Prostate gland (tissue), 2 donors: ENCODE data around the gene MNT.
"Not testable (repeated sequence)": the region's sequence is repeated elsewhere in the genome, so short reads cannot be mapped to it uniquely, and the experiment has no call there.

ENCODE experiments used
- POLR2A ChIP-seq: fragments of 450-650 bp; IDR thresholded peaks from one replicate; pipeline ENCODE4 v1.6.1; 2016; ENCODE audit warnings: antibody characterized with exemption, mild to moderate bottlenecking
- POLR2AphosphoS5 ChIP-seq: sonication (generic); formaldehyde crosslinking; IDR thresholded peaks from one replicate; pipeline ENCODE4 v1.6.1; 2017; ENCODE audit warnings: antibody characterized with exemption
- TF ChIP-seq, protein P1 (sequence below), 4 experiments: fragments of 200-600 bp in 2 of 4; fragments of 450-650 bp in 2 of 4; sonication (generic) in 2 of 4; IDR thresholded peaks; 1 replicate in 3 of 4; 2 replicates in 1 of 4; pipeline ENCODE4 v1.5.1; 2016 to 2019; ENCODE audit warnings: antibody characterized with exemption in 4 of 4, mild to moderate bottlenecking in 2 of 4, moderate library complexity in 2 of 4

DNA sequence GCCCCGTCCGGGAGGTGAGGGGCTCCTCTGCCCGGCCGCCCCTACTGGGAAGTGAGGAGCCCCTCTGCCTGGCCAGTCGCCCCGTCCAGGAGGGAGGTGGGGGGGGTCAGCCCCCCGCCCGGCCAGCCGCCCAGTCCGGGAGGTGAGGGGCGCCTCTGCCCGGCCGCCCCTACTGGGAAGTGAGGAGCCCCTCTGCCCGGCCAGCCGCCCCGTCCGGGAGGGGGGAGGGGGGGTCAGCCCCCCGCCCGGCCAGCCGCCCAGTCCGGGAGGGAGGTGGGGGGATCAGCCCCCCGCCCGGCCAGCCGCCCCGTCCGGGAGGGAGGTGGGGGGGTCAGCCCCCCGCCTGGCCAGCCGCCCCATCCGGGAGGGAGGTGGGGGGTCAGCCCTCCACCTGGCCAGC, 46.6 kb upstream of the MNT start:
- TF ChIP-seq, protein P1, sequence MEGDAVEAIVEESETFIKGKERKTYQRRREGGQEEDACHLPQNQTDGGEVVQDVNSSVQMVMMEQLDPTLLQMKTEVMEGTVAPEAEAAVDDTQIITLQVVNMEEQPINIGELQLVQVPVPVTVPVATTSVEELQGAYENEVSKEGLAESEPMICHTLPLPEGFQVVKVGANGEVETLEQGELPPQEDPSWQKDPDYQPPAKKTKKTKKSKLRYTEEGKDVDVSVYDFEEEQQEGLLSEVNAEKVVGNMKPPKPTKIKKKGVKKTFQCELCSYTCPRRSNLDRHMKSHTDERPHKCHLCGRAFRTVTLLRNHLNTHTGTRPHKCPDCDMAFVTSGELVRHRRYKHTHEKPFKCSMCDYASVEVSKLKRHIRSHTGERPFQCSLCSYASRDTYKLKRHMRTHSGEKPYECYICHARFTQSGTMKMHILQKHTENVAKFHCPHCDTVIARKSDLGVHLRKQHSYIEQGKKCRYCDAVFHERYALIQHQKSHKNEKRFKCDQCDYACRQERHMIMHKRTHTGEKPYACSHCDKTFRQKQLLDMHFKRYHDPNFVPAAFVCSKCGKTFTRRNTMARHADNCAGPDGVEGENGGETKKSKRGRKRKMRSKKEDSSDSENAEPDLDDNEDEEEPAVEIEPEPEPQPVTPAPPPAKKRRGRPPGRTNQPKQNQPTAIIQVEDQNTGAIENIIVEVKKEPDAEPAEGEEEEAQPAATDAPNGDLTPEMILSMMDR (IDR thresholded peaks at IDR 0.05) = not testable (repeated sequence)
- TF ChIP-seq POLR2A, POLR2AphosphoS5: not testable (repeated sequence)
